A673 (cell line): Measurements from ENCODE around the gene OXCT1.

ENCODE experiments used
- EZH2 ChIP-seq: fragments of 200-600 bp; sonication (generic); IDR thresholded peaks from 2 replicates; pipeline ENCODE4 v1.6.1; 2017; ENCODE audit warnings: borderline replicate concordance, low read depth, mild to moderate bottlenecking, mixed read lengths, antibody characterized with exemption, low read length; ENCODE audit not compliant: poor library complexity, severe bottlenecking
- TF ChIP-seq, protein P1 (sequence below): fragments of 300-800, 200-600 bp; sonication (generic); conservative IDR thresholded peaks from 2 replicates; pipeline ENCODE4 v1.5.1; 2017; ENCODE audit warnings: low read depth, mild to moderate bottlenecking, antibody characterized with exemption, low read length, moderate library complexity, mixed read lengths

DNA sequence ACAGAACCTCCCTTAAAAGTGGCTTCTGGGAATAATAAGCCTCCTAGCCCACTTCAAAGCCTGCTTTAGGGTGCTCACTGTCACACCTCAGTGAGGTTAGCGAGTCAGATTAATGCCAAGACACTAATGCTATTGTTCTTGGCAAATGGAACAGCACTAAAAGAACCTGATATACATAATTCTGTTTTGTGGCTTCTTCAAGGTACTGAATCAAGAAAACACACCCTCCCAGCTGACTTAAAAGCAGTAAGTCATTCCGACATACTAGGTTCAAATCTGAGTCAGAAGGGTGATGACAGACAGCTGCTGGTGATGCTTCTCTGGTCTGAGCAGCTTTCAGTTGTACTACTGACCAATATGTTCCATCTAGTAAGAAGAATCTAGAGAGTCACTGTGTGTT is 121.6 kb downstream of the OXCT1 start:
- TF ChIP-seq, protein P1, sequence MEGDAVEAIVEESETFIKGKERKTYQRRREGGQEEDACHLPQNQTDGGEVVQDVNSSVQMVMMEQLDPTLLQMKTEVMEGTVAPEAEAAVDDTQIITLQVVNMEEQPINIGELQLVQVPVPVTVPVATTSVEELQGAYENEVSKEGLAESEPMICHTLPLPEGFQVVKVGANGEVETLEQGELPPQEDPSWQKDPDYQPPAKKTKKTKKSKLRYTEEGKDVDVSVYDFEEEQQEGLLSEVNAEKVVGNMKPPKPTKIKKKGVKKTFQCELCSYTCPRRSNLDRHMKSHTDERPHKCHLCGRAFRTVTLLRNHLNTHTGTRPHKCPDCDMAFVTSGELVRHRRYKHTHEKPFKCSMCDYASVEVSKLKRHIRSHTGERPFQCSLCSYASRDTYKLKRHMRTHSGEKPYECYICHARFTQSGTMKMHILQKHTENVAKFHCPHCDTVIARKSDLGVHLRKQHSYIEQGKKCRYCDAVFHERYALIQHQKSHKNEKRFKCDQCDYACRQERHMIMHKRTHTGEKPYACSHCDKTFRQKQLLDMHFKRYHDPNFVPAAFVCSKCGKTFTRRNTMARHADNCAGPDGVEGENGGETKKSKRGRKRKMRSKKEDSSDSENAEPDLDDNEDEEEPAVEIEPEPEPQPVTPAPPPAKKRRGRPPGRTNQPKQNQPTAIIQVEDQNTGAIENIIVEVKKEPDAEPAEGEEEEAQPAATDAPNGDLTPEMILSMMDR: no peak
- no peak for TF ChIP-seq EZH2
